Iris pigment epithelial cell (primary cell): ENCODE results near the gene TMEM95.

Source experiments
- DNase-seq: peaks from one replicate; pipeline ENCODE4 v3.0.0-alpha.2; 2011; ENCODE audit warnings: low read depth

The TMEM95 gene, protein sequence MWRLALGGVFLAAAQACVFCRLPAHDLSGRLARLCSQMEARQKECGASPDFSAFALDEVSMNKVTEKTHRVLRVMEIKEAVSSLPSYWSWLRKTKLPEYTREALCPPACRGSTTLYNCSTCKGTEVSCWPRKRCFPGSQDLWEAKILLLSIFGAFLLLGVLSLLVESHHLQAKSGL

DNA sequence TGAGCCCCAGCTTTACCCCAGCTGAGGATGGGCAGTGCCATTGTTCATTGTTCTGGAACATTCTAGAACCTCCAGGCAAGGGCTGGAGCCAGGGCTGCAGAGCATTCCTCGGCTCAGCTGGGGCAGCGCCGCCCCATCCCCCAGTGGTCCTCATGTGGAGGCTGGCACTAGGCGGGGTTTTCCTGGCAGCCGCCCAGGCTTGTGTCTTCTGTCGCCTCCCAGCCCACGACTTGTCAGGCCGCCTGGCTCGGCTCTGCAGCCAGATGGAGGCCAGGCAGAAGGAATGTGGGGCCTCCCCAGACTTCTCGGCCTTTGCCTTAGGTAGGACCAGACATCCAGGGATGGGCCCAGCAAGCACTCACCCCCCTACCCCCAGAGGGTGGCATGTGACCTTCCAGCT, at the start of gene TMEM95:
TSS of gene TMEM95 (plus strand) at position 104 of the 400 bp plus-strand sequence. CDS start at position 153, 49 bp downstream.
- DNase-seq: no peak

DNA sequence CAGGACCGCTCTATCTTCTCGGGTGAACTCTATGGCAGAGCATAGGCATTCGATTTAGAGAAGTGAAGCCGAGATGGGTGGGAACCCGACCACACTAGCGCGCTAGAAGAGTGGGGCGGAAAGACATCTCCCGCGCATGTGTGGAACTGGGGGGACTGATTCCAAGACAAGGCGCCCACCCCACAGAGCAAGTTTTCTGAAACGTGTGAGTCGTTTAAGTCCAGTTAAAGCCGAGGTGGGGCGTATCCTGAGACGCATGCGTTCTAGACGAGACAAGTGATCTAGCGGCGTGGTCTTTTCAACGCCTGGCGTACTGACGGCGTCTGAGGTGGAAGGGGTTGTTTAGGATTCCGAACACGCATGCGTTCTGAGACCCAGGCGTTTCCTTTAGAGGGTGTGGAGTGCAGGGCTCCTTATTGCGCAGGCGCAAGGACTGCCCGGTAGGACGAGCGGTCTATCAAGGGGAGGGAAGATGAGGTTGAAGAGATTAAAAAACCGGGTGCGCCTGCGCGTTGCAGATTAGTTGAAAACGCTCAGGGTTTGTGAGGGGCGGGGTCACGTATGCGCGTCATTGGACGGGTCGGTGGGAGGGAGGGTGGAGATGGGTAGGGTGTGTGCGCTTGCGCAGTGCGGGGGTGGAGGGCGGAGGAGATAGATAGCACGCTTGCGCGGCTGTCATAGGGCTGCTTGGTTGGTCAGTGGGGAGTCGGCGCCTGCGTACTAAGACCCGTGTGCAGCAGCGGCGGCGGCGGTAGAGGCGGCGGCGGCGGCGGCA, 47.9 kb upstream of the TMEM95 start, which contains the start of gene EIF5A:
TSS of gene EIF5A (plus strand) at position 718 of the 775 bp plus-strand sequence. CDS start 2,008 bp downstream, outside the sequence.
- peak; percentile 100 for DNase-seq

DNA sequence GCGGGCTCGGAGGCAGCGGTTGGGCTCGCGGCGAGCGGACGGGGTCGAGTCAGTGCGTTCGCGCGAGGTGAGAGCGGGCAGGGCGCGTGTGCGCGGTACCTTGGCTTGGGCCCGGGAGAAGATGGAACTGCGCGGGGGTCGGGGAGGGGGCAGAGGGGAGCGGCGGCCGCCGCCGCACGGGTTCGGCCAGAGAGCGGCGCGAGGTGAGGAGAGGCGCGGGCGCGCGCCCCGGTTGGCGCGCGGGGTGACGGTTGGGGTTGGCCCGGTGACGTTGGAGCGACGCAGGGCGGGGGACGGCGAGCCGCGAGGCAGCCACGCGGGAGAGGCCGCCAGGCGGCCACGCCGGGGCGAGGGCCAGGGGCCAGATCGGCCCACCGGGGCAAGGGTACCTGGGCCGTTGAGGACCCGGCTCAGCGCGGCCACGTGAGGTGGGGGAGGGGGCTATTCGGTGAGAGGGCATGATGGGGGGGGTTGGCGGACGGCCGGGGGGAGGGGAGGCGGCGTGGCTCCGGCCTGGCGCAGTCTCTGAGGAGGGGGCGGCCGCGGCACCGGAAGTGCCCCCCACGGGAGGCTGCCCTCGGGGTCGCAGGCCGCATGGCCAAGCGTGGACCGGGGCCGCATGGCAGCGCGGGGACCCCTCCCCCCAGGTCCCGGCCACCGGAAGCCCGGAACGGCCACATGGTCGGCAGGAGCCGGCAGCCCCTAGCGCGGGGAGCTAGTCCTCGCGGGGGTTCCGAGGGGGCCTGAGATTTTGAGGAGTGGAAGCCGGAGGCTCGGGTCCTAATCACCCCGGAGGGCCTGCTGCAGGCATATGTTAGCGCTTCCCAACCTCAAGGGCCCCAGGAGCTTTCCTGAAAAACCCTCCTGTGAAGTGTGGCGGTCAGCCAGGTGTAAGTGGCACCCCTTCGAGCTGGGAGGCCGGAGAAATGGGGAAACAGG, 47.0 kb upstream of the TMEM95 start:
- peak; percentile 38 for DNase-seq

DNA sequence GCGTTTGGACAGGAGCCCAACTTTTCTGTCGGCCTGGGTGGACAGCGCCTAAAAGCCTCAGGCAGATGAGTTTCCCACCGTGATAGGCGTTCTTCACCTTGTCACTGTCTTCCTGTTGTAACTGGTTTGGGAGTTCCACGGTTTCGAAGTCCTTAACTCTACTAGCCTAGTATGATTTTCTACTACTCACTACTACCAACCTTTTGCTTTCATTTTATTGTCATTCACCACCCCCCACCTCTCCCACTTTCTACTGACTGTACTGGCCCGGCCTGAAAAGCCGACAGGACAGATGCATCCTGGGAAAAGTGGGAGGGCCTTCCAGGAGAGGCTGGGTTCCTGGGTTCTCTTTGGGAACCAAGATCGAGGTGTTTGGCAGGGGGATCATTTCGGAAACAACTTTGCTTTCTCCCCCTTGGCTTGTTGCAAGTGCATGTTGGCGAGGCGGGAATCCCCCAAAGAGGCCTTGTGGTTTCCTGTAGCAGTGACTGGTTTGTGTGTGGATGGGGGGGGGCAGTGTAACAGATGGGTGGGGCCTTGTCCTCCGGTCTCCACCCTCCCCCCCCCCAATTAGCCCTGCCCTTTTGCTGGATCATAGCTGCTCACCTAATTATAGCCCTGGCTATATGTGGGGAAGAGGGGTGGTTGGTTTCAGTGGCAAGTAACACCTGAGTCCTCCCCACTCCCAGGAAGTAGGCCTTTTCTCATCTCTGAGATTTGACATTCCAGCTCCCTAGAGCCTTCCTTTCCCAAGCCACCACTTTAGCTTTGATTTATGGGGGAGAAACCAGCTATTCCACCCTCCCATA, 46.1 kb upstream of the TMEM95 start:
- peak; percentile 86 for DNase-seq

DNA sequence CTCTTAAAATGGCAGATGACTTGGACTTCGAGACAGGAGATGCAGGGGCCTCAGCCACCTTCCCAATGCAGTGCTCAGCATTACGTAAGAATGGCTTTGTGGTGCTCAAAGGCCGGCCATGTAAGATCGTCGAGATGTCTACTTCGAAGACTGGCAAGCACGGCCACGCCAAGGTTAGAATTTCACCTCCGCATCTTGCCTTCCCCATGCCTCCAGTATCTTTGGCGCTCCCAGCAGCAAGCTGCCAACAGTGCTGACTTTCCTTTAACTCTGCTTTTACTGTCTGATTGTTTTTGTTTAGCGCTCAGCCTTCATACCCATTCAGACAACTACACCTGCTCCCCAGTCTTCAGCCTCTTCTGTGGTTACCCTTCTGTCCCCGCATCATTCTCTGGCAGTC, 45.3 kb upstream of the TMEM95 start:
- DNase-seq: no peak

DNA sequence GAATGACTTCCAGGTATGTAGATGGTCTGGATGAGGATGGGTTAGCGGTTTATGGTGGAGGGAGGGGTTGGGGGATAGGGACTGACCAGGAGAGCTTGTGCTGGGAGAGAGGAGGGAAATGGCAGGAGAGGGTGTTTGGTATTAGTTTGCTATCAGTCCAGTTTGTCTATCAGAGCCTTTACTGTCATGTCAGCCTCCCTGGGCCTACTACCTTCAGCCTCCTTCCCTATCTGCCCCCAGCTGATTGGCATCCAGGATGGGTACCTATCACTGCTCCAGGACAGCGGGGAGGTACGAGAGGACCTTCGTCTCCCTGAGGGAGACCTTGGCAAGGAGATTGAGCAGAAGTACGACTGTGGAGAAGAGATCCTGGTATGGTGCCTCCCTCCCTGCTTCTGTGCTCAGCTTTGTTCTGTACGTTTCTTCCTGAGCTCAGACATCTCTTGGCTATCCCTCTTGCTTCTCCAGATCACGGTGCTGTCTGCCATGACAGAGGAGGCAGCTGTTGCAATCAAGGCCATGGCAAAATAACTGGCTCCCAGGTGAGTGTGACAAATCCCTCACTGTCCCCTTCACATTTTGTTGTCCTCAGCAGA, 43.7 kb upstream of the TMEM95 start:
- DNase-seq: no peak

DNA sequence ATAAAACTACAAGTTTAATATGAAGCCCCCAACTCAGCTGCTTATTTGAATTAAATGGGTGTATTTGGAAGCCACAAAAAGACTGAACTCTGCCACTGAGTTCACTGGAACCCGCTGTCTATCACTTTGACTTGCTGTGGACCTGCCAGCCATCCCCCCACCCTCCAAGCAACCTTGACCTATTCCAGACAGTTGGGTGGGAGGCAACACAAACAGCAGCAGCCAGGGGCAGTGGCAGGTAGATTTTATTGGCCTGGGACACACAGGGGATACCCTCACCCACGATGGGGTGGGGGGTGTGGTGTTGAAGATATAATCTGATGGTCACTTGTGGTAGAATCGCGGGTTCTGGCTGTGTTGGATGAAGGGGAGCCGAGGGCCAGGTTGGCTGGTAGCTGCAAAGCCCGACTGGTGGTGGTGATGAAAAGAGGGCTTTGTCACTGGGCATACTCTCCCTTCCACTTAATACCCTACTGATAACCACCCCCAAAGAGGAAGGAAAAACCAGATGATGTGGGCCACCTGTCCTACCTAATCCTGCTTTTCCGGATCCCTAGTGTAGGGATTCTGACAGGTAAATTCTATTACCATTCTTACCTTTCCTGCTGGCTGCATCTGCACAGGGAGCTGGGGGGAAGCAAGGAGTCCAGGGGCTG, 42.4 kb upstream of the TMEM95 start:
- no peak for DNase-seq

DNA sequence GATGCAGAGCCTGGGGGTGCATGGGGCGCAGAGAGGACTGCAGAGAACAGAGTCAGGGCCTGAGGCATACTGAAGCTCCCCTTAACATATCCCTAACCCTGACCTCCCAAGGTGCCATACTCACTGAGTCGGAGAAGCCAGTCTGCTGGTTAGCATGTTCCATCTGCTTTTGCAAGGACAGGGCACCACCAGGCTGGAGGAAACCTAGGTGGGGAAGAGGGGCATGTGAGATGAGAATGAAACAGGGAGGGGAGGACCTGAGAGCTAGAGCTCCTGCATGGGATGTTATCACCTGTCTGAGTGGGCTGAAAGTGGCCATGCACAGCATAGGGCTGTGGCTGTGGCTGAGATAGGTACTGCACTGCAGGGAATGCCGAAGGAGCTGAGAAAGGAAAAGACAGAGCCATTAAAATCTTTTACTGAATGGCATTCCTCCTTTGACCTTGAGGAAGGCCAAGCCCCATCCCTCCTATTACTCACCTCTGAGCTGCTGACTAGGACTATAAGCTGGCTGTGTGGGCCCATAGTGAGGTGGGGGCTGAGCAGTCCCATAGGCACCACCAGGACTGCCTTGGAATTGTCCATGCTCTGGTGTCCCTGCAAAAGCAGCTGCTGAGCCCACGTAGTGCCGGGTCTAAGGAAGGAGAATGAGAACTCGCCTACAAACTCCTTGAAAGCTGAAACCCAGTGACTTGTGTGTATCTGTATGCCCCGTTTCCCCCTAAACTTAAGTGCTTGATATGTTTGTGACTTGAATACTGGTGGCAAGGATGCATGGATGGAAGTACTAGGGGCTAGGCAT, 41.7 kb upstream of the TMEM95 start:
- DNase-seq: no peak

DNA sequence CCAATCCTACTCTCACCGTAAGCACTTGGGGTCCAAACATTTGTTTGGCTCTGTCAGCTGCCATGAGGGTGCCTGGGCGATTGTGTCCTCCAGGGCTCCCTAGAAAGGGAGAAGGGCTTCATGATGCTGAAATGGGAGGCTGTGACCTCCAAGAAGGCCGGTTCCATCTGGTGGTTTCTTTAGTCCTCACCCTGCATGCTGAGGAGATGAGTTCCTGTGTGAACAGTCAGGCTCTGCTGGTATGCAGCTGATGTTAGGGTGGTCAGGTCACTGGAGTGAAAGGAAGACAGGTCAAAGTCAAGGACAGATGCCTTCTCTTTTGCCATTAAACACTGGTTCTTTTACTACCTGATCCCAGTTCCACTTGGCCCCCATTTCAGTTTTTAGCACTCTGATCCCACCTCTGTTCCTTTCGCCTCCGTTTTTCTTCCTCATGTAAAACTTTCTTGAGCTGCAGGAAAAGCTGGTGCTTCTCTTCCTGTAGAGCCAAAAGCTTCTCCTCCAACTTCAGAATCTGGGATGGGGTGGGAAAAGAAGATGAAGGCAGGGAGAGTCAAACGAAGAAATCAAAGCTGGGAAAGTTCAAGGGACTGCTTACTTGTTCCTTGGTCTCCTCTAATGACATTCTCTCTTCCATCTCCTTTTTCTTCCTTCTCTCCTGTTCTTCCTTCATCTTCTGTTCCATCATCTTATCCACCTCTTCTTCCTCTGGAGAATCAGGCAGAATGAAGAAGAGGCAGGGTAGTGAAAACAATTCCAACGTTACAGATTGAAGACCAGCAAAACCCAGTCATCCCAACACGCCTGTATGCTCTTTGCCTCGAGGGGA, 40.9 kb upstream of the TMEM95 start:
- peak; percentile 42 for DNase-seq

DNA sequence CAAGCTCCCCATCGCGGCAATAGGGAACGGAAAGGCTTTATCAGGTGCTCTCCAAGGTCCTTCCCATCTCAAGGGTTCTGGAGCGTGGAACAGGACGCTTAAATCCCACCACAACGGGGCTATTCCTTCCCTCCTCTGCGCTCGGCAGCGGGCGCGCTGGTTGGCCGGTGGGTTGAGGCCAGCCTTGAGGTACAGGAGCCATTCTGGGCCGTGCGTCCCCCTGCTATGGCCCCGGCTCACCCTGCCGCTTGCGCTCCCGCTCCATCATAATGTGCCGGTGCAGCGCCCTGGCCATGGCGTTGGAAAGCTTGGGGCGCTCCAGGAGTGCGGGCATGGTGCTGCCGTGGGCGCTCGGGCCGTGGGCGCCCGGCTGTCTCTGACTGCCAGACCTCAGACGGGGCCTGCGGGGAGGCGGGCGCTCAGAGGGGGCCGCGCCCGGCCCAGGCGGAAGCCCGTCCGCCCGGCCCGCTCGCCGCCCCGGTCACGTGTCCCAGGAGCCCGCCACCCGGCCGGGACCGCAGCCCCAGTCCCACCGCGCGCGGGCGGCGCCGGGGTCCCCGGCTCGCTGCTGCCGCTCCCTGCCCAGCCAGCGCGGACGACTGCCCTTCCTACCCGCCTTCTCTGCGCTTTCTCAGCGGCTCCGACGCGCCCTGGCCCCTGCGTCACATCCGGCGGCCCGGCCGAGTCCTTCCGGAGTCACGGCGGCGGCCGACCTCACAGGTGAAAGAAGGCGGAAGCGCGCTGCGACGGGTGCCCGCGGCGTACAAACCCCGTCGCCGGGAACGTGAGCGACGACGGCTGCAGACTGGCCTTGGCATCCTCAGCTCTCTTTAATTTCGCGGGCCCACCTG, 40.0 kb upstream of the TMEM95 start, which contains the start of gene GPS2:
TSS of gene GPS2 (minus strand) at position 642 of the 851 bp plus-strand sequence. CDS start at position 334, 308 bp downstream.
- DNase-seq: peak; percentile 84

DNA sequence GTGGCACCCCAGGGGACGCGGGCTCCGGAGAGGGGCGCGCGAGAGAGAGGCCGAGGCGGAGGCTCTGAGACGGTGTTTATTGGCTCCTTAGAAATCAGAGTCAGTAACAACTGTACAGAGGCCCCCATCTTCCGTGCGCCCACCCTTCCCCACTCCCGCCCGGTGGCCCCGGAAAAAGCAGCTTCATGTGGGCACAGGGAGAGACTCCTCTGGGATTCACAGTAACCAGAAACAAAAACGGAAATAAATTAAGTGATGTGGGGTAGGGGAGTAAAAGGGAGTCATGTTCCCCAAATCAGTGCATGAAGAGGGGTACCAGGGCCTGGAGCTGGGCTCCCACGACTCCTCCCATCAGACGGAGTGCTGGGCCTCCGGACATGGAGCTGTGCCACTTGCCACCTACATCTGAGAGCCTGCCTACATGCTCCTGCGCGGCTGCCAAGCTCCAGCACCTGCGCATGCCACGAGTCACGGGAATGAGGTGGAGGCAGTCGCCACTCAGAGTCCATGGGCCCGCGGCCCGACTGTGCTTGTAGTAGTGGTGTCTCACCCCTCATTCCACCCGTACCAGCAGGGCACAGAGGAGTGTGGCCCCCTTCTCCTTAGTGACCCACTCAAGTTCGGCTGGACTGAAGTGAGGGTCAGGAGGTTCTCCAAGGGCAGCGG, 39.3 kb upstream of the TMEM95 start:
- DNase-seq: no peak

DNA sequence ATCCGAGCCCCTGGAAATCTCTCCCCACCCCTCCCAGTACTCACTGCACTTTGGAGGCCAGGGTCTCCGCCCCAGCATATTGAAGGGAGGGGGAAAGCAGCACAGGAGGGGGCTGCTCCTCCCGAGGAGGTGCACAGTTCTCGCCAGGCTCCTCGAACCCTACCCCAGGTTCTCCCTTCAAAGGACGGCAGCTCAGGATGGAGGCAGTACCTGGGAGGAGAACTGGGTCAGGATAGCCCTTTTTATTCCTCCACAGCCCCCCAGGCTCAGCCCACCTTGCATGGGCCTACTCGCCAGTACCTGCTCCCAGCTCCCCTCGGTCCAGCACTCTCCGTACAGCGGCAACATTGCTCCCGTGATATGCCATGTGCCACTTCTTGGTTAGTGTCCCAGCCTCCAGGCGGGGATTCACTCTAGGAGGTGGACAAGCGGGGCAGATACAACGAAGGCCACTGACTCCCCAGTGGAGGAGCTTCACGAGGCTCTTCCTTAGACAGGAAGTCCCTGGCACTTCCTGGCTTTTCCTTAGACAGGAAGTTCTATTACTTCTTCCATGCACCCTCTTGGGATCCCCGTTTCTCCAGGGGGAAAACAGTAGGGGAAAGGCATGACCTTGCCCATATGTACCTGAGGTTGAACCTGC, 37.7 kb upstream of the TMEM95 start:
- no peak for DNase-seq

DNA sequence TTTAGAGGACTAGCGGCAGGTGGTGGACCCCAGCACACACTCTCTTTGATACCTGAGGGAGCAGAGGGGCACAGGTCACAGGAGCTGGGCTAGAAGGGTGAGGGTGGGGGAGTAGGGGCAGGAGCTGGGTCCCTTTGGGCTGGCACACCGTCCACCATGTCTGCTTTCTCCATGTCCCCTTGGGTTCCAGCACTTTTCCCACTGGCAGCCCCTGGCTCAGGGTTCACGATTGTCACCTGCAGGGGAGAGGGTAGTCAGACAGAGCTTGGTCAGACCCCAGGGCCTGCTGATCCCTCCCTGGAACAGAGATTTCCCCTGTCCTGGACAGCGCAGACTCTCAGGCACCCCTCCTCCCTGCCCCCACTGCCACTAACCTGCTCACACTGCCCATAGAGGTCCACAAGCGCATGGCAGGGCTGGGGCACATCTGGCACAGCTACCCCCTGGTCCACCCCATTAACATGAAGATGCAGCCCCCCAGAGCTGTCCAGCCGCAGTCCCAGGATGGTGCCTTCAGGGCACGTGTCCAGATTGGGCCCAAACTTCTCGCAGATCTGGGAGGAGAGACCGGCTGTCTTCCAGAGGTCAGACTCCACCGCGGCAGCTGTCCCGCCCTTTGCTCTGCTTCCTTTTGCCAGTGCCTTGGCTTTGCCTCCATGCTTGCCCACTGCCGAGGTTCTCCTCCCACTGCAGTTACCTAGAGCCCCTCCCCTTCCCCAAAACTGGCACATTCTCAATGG, 36.7 kb upstream of the TMEM95 start:
- no peak for DNase-seq

DNA sequence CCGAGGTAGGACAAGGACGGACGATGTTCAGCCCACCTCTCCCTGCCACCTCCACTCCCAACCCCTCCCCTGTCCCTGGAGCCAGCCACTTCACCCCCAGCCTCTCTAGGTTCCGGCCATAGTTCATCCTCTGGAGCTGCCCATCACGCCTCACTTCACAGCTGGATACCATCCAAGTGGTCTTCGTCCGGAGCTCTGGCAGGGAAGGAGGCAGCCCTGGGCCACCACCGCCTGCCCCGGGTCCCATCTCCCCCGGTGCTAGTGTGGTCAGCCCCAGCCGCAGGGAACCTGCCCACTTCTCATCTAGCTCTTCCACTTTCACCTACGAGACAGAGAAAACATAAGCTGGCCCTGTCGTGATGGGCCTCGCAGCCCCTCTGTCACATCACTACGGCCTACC, 33.5 kb upstream of the TMEM95 start:
- no peak for DNase-seq

DNA sequence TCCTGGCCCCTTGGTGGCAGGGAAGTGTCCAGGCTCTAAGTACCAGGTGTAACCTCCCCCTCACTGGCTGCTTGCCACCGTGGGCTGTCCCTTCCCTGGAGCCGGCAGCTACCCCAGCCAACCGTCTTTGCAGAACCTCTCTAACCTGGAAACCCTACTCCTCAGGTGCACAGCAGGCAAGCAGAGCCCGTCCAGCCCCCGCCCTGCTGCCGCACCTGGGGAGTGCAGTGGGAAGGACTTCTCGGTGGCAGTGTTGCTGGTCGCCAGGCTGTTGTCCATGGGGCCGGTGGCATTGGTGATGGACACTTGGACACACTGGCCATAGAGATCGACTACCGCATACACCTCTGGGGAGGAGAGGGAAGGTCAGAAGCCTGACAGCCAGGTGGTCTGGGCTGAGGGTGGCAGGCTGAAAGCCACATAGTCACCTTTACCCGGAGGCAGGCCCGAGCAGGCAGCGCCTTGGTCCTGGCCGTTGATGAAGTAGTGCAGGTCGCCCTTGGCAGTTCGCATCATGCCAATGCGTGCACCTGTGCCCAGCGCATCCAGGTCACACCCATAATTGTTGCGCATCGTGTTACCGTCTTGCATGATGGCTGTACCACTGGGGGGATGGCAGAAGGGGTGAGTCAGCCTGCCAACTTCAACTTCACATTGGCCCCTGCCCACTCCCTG, 32.3 kb upstream of the TMEM95 start:
- DNase-seq: no peak
